ENCODE data around the gene PAFAH2.

GRCh38 chr1:25936947-25937346, 60.9 kb downstream of the PAFAH2 start:
- no peak for TF ChIP-seq CTCF (IDR thresholded peaks at IDR 0.05; ENCODE audit: low read length)
- TF ChIP-seq EZH2phosphoT487 (IDR thresholded peaks at IDR 0.05; ENCODE audit: low read length): no peak
- TF ChIP-seq EZH2 (optimal IDR thresholded peaks at IDR 0.05; ENCODE audit: low read depth, low read length): no peak
